ENCODE results near the gene ITGB5. TPM values are rescaled to one million over a fixed set of nuclear protein-coding genes. Genes with fewer than 3 reads are reported as not detected.

The ITGB5 gene
- total and polyA plus RNA-seq, 2 donors (not counting 3 experiments of a cell fraction or from before 2014, with no cell fraction given), result 144 to 170 TPM

DNA sequence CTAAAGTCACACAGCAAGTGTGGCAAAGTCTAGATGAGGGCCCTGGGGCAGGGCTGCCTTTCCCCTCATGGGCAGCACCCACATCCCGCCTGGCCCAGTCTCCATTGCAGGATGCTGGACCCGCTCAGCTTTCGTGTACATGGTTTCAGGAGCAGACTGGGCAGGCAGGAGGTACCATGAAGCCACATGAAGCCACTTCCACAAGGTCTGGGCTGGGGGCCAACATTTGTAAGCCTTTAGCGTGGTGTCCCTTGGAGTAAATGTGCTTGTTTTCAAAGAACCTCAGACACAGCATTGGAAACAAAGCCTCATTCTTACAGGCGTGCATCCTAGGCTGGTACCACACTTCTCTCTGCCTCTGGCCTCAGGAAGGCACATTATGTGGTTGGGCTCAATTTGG is 122.4 kb downstream of the ITGB5 start:
- H3K4me2 ChIP-seq (ENCODE audit: insufficient read depth, low read length), result no peak overlapping the region
- peaks cover 0 to 13% of the 10 kb centered on the region in 2 experiments for H3K36me3 ChIP-seq (ENCODE audit: control insufficient read depth in 2 of 2, extremely low read depth in 1 of 2, insufficient read depth in 2 of 2, low read length in 2 of 2)
- DNase-seq (ENCODE audit: low read depth, low spot score), result no peak
- no peak for FAIRE-seq
- intact Hi-C loops (cut with micrococcal nuclease), result loop anchor here (5.0 to 10.0 kb wide), 2 partner anchors 390 to 673 kb away; no protein-coding TSS in a partner anchor
- H3K4me1 ChIP-seq (ENCODE audit: control insufficient read depth, extremely low read depth, insufficient read depth, low read length), result no peaks in the 10 kb centered on the region
- no peaks in the 10 kb centered on the region for H3K9me1 ChIP-seq (replicated peaks; ENCODE audit: control insufficient read depth, extremely low read depth, insufficient read depth, low read length)
- no TSS peak for BruUV-seq (replicated peaks)
- TF ChIP-seq MYC (IDR thresholded peaks at IDR 0.05; ENCODE audit: low read depth, low read length) (no peak), GATA2 (IDR thresholded peaks at IDR 0.05; ENCODE audit: insufficient read depth, insufficient read length, low read depth, low read length) (no peak), FOS (IDR thresholded peaks at IDR 0.05; ENCODE audit: borderline replicate concordance, insufficient read depth, low read length) (no peak), POLR2A (IDR thresholded peaks at IDR 0.05; ENCODE audit: low read depth, low read length) (no peak), EZH2 (IDR thresholded peaks at IDR 0.05; ENCODE audit: borderline replicate concordance, low read depth, low read length, severe bottlenecking) (no peak), CTCF (IDR thresholded peaks at IDR 0.05; ENCODE audit: extremely low read depth in 1 of 2, insufficient read depth in 1 of 2, low read depth in 1 of 2, low read length in 2 of 2) (no peak), JUN (IDR thresholded peaks at IDR 0.05; ENCODE audit: borderline replicate concordance, insufficient read depth, insufficient read length, low read depth) (no peak), POLR2AphosphoS5 (IDR thresholded peaks at IDR 0.05; ENCODE audit: insufficient read depth, low read depth, low read length) (no peak)
- TF ChIP-seq, protein P1, sequence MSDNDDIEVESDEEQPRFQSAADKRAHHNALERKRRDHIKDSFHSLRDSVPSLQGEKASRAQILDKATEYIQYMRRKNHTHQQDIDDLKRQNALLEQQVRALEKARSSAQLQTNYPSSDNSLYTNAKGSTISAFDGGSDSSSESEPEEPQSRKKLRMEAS (IDR thresholded peaks at IDR 0.05; ENCODE audit: insufficient read depth, insufficient read length), result no peak
- H4K20me1 ChIP-seq (replicated peaks; ENCODE audit: control insufficient read depth, extremely low read depth, insufficient read depth, low read length), result no peaks in the 10 kb centered on the region
- H3K27ac ChIP-seq (ENCODE audit: insufficient read depth, low read depth, low read length), result no peak overlapping the region
- ChIA-PET POLR2A (no interaction called here), CTCF (interaction anchor here (1.1 to 8.6 kb wide), 3 partner anchors 21 to 139 kb away, joined by 5 to 424 read pairs (median 112); no protein-coding TSS in a partner anchor)
- no peaks in the 10 kb centered on the region for H3K79me2 ChIP-seq (ENCODE audit: control insufficient read depth, insufficient read depth, low read length)
- H3K27me3 ChIP-seq (ENCODE audit: control insufficient read depth in 2 of 2, insufficient read depth in 2 of 2, low read length in 2 of 2), result no peaks in the 10 kb centered on the region
- H2AFZ ChIP-seq (ENCODE audit: low read depth, low read length), result no peak overlapping the region
- H3K9ac ChIP-seq (replicated peaks; ENCODE audit: extremely low read depth, insufficient read depth, low read length), result no peak overlapping the region
- dilution Hi-C loops (cut with MboI; ENCODE audit: extremely low pct_ligation_motif_present, low sequenced_read_pairs), result loop anchor here (25.0 kb wide), 1 partner anchor 123 kb away; the partner anchor contains the start of gene ITGB5
- H3K4me3 ChIP-seq (replicated peaks in 1 of 3; ENCODE audit: insufficient read depth in 1 of 3, low read depth in 1 of 3, low read length in 3 of 3), result no peak overlapping the region
- H3K9me3 ChIP-seq (replicated peaks; ENCODE audit: control insufficient read depth, insufficient read depth, low read length), result no peaks in the 10 kb centered on the region

All from endothelial cell of umbilical vein (primary cell).